Aorta (tissue), 5 donors: ENCODE data around the gene DHH. TPM values are rescaled to one million over a fixed set of nuclear protein-coding genes. Genes with fewer than 3 reads are reported as not detected.

Experiments used
- ATAC-seq: fragments of 200-7000 bp; cut with Tn5 transposase; one replicate; pipeline ENCODE4 v1.9.1; 2022; ENCODE audit warnings: moderate library complexity; ENCODE audit not compliant: low FRiP score
- DNase-seq, 2 donors: peaks; one replicate each; pipeline ENCODE4 v3.0.0-alpha.2; 2020
- H3K27ac ChIP-seq, 2 donors: one replicate each; pipeline ENCODE4 v1.5.1; 2013; ENCODE audit warnings: low read length in 2 of 2, mild to moderate bottlenecking in 2 of 2, moderate library complexity in 2 of 2, control low read depth in 1 of 2, inconsistent platforms in 1 of 2, low read depth in 1 of 2
- H3K27me3 ChIP-seq, 2 donors: one replicate each; pipeline ENCODE4 v1.6.1; 2013; ENCODE audit warnings: control low read depth in 1 of 2, low read length in 1 of 2, mild to moderate bottlenecking in 1 of 2, moderate library complexity in 1 of 2; ENCODE audit not compliant: insufficient read depth in 2 of 2, control insufficient read depth in 1 of 2
- H3K36me3 ChIP-seq, 2 donors: one replicate each; pipeline ENCODE4 v1.6.1; 2013; ENCODE audit warnings: control low read depth in 1 of 2, low read length in 1 of 2, mild to moderate bottlenecking in 1 of 2; ENCODE audit not compliant: insufficient read depth in 2 of 2, control insufficient read depth in 1 of 2
- H3K4me1 ChIP-seq, 2 donors: one replicate each; pipeline ENCODE4 v1.6.1; 2013; ENCODE audit warnings: low read length in 2 of 2, control low read depth in 1 of 2, mild to moderate bottlenecking in 1 of 2, moderate library complexity in 1 of 2; ENCODE audit not compliant: insufficient read depth in 2 of 2, control insufficient read depth in 1 of 2
- H3K4me3 ChIP-seq, 2 donors: one replicate each; pipeline ENCODE4 v1.5.1; 2013; ENCODE audit warnings: low read length in 2 of 2, control low read depth in 1 of 2, mild to moderate bottlenecking in 1 of 2
- H3K9me3 ChIP-seq: one replicate; pipeline ENCODE4 v1.6.1; 2013; ENCODE audit warnings: mild to moderate bottlenecking, low read length; ENCODE audit not compliant: control insufficient read depth
- WGBS, 2 donors: extraction: QIAGEN DNeasy Blood & Tissue Kit; methylation state at CpG; one replicate each; pipeline ENCODE4 v1.1.7; 2013; 5-methylcytosine and 5-hydroxymethylcytosine counted together
- intact Hi-C, 2 donors: fragments of 100-400 bp; cut with DNase I; formaldehyde crosslinking; loops; one replicate each; pipeline versions ENCODE4 v1.14.2 to v1.15.0; 2022
- polyA plus RNA-seq, 2 donors: library from polyadenylated mRNA; stranded (reverse); fragments of 200-250 nt; gene quantifications; one replicate each; pipeline ENCODE4 v1.2.3, GENCODE V29; 2013
- total RNA-seq, 2 donors: library from RNA; stranded (reverse); fragmentation: NEBNext Ultra II Directional; extraction: Animal tissue kit (Norgen Biotek cat#: 25700); gene quantifications; one replicate each; pipeline ENCODE4 v1.2.1, GENCODE V29; 2021
- donor health status: healthy with polysubstance abuse.
- donor health status: Bipolar disorder and iron deficiency.
- donor health status: DM: no; HTN: no; CAD: no.
- donor health status: DM: no; HTN: no; CAD: no.
- donor health status: DM: yes; HTN: yes; CAD: no.

The DHH gene
- total and polyA plus RNA-seq, 4 donors: 0.33 to 3.6 (median 1.3) TPM; not detected in 1

- Histone ChIP-seq H3K27me3 (no peaks in the 10 kb centered on the region), H3K4me3 (no peak overlapping the region), H3K27ac (no peak overlapping the region), H3K9me3 (no peaks in the 10 kb centered on the region), H3K36me3 (peaks cover 3 to 13% of the 10 kb centered on the region in 2 donors), H3K4me1 (no peaks in the 10 kb centered on the region)
- ATAC-seq (no peak), DNase-seq (peak in 1 of 2 donors; percentile 28)
- intact Hi-C loops: no loop called here
- 81 to 82% methylated on average over 16 of the region's 16 CpGs for WGBS, 2 donors
Observed at GRCh38 chr12:49052451-49053208, 42.0 kb downstream of the DHH start.

GRCh38 chr12:49051777-49052438, 42.7 kb downstream of the DHH start:
- Histone ChIP-seq H3K4me1 (no peaks in the 10 kb centered on the region), H3K27ac (no peak overlapping the region), H3K36me3 (peaks cover 3 to 13% of the 10 kb centered on the region in 2 donors), H3K27me3 (no peaks in the 10 kb centered on the region), H3K9me3 (no peaks in the 10 kb centered on the region), H3K4me3 (no peak overlapping the region)
- peak; percentile 45 to 66 for DNase-seq
- 87 to 89% methylated on average over 20 of the region's 20 CpGs for WGBS, 2 donors
- intact Hi-C loops: no loop called here
- no peak for ATAC-seq

GRCh38 chr12:49051373-49051764, 43.2 kb downstream of the DHH start:
- H3K4me1 ChIP-seq: no peaks in the 10 kb centered on the region
- peak; percentile 44 to 70 for DNase-seq
- H3K27ac ChIP-seq: no peak overlapping the region
- no peak overlapping the region for H3K4me3 ChIP-seq
- no peaks in the 10 kb centered on the region for H3K27me3 ChIP-seq
- ATAC-seq: no peak
- peaks cover 3 to 13% of the 10 kb centered on the region in 2 donors for H3K36me3 ChIP-seq
- WGBS, 2 donors: 90 to 93% methylated on average over 18 of the region's 18 CpGs
- H3K9me3 ChIP-seq: no peaks in the 10 kb centered on the region
- intact Hi-C loops: no loop called here

GRCh38 chr12:49050507-49051372, 43.9 kb downstream of the DHH start:
- no peaks in the 10 kb centered on the region for H3K27me3 ChIP-seq
- no peak overlapping the region for H3K27ac ChIP-seq
- no peak for ATAC-seq
- no peaks in the 10 kb centered on the region for H3K4me1 ChIP-seq
- DNase-seq: peak; percentile 45 to 67
- 88 to 97% methylated on average over 13 of the region's 13 CpGs for WGBS, 2 donors
- H3K4me3 ChIP-seq: no peak overlapping the region
- peaks cover 3 to 18% of the 10 kb centered on the region in 2 donors for H3K36me3 ChIP-seq
- intact Hi-C loops: no loop called here
- no peaks in the 10 kb centered on the region for H3K9me3 ChIP-seq

GRCh38 chr12:49049566-49050224, 44.9 kb downstream of the DHH start:
- no peak for DNase-seq
- no peak for ATAC-seq

GRCh38 chr12:49048953-49049352, 45.6 kb downstream of the DHH start:
- DNase-seq: peak in 1 of 2 donors; percentile 26
- ATAC-seq: no peak
- Histone ChIP-seq H3K36me3 (peaks cover 3 to 21% of the 10 kb centered on the region in 2 donors), H3K4me1 (no peaks in the 10 kb centered on the region), H3K9me3 (no peaks in the 10 kb centered on the region), H3K4me3 (no peak overlapping the region), H3K27me3 (no peaks in the 10 kb centered on the region), H3K27ac (no peak overlapping the region)
- intact Hi-C loops: no loop called here
- 87 to 89% methylated on average over 10 of the region's 10 CpGs for WGBS, 2 donors

More at GRCh38 chr12:49049566-49050224, 44.9 kb downstream of the DHH start:
- Histone ChIP-seq H3K9me3 (no peaks in the 10 kb centered on the region), H3K27me3 (no peaks in the 10 kb centered on the region), H3K27ac (no peak overlapping the region), H3K4me3 (no peak overlapping the region), H3K36me3 (peaks cover 3 to 19% of the 10 kb centered on the region in 2 donors), H3K4me1 (no peaks in the 10 kb centered on the region)
- intact Hi-C loops: no loop called here
- 65 to 67% methylated on average over 20 of the region's 20 CpGs for WGBS, 2 donors

- H3K27ac ChIP-seq: no peak overlapping the region
- WGBS, 2 donors: 87 to 88% methylated on average over 12 of the region's 12 CpGs
- intact Hi-C loops: no loop called here
- DNase-seq: peak; percentile 26 to 68
- H3K9me3 ChIP-seq: no peaks in the 10 kb centered on the region
- no peak overlapping the region for H3K4me3 ChIP-seq
- no peaks in the 10 kb centered on the region for H3K4me1 ChIP-seq
- H3K36me3 ChIP-seq: peaks cover 0 to 30% of the 10 kb centered on the region in 2 donors
- no peak for ATAC-seq
- H3K27me3 ChIP-seq: no peaks in the 10 kb centered on the region
Observed at GRCh38 chr12:49046129-49046895, 48.3 kb downstream of the DHH start.
